ENCODE results near the gene GRB2.

- TF ChIP-seq CTCF (conservative IDR thresholded peaks at IDR 0.05; ENCODE audit: low read depth, low read length), result no peak
- TF ChIP-seq EZH2 (IDR thresholded peaks at IDR 0.05; ENCODE audit: borderline replicate concordance, low read depth, low read length, poor library complexity, severe bottlenecking), result no peak
Measured at GRCh38 chr17:75392559-75392958, 12.9 kb downstream of the GRB2 start.

All from A673 (cell line).